Measurements from ENCODE around the gene ZNF460. TPM values are rescaled to one million over a fixed set of nuclear protein-coding genes. Genes with fewer than 3 reads are reported as not detected.

ZNF460 gene
- total RNA-seq, 1 donor from 2014 or later, result 30.3 TPM

DNA sequence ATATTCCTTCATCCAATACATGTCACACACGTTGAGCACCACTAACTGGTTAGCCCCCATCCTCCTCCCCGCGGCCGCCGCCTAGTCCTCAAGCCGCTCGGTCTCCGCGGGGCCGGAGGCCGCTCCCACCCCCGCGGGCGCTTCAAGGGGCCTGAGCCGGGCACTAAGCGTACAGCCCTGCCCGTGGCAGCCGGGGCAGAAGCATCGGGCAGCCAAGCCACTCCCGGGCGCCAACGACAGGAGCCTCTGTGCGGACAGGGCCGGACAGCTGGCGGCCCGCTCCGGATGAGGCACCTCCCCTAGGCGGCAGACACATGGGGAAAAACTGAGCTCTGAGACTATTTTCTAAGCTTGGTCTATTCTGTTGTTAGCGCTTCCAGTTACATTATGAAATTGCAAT lies 37.2 kb downstream of the ZNF460 start:
- peak overlapping the region; percentile 12 for H3K4me3 ChIP-seq (ENCODE audit: low read depth, low read length)

DNA sequence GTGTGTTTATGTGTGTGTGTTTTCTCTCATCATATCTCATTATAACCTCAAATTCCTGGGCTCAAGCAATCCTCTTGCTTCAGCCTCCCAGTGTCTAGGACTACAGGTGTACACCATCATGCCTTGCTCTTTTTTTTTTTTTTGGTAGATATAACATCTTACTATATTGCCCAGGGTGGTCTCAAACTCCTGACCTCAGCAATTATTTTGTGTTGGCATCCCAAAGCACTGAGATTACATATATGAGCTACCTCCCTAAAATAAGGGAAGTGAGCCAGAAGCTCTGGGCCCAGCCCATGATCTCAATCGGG lies 39.5 kb downstream of the ZNF460 start:
- TF ChIP-seq, protein P1, sequence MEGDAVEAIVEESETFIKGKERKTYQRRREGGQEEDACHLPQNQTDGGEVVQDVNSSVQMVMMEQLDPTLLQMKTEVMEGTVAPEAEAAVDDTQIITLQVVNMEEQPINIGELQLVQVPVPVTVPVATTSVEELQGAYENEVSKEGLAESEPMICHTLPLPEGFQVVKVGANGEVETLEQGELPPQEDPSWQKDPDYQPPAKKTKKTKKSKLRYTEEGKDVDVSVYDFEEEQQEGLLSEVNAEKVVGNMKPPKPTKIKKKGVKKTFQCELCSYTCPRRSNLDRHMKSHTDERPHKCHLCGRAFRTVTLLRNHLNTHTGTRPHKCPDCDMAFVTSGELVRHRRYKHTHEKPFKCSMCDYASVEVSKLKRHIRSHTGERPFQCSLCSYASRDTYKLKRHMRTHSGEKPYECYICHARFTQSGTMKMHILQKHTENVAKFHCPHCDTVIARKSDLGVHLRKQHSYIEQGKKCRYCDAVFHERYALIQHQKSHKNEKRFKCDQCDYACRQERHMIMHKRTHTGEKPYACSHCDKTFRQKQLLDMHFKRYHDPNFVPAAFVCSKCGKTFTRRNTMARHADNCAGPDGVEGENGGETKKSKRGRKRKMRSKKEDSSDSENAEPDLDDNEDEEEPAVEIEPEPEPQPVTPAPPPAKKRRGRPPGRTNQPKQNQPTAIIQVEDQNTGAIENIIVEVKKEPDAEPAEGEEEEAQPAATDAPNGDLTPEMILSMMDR (conservative IDR thresholded peaks at IDR 0.05; ENCODE audit: low read depth, low read length), result no peak
- peak overlapping the region; percentile 77 for H3K4me3 ChIP-seq (ENCODE audit: low read depth, low read length)
- DNase-seq (ENCODE audit: low read depth), result no peak

More for the DNA sequence above, 37.2 kb downstream of the ZNF460 start:
- no peak for DNase-seq (ENCODE audit: low read depth)
- TF ChIP-seq, protein P1 (conservative IDR thresholded peaks at IDR 0.05; ENCODE audit: low read depth, low read length), result no peak

- peak within 1 kb of the TSS; percentile 77 for H3K4me3 ChIP-seq (ENCODE audit: low read depth, low read length)
- DNase-seq (ENCODE audit: low read depth), result peak; percentile 61
- TF ChIP-seq, protein P1 (conservative IDR thresholded peaks at IDR 0.05; ENCODE audit: low read depth, low read length), result peak; percentile 26
These were observed 40.1 kb downstream of the ZNF460 start, which contains the start of gene ZNF543 for GRCh38 chr19:57320180-57321084. Gene ZNF543, plus strand, starts transcription at chr19:57320472. Its CDS starts 382 bp downstream, at chr19:57320854.

DNA sequence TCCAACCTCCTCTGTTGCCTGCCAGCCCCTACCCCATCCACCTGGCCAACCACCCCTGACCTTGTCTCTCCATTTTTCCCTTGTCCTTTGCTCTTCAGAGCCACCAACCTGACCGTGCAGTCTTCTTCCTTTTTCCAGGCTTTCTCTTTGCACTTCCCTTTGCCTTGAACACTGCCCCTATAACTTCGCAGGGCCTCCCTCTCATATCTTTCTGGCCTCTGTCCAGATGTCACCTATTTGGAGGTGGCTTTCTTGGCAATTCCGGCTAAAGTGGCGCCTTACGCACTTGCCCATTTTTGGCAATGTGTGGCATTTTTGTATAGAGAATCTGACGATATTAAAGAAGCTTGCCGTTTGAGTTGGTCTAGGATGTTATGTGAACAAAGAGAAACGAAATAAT lies 40.8 kb downstream of the ZNF460 start:
- TF ChIP-seq, protein P1 (conservative IDR thresholded peaks at IDR 0.05; ENCODE audit: low read depth, low read length), result no peak
- H3K4me3 ChIP-seq (ENCODE audit: low read depth, low read length), result peak overlapping the region; percentile 77
- DNase-seq (ENCODE audit: low read depth), result no peak

DNA sequence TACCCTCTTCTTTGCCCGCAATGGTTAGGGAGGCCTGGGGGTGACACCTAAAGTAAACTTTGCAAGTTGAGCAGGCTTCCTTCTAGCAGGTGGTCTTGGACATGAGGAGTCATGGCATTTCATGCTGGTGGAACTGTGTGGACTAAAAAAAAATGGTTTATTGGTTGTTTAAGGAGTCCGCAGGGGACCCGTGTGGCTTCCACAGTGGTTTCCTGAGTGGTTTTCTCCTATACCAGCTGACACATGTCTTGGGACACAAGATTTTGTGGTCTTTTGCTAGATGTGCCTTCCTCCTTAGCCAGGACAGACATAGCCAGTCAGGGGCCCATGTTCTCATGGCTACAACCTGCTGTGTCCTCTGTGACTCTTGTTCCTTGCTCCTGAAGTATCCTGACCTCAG lies 41.5 kb downstream of the ZNF460 start:
- TF ChIP-seq, protein P1 (conservative IDR thresholded peaks at IDR 0.05; ENCODE audit: low read depth, low read length), result no peak
- H3K4me3 ChIP-seq (ENCODE audit: low read depth, low read length), result peak overlapping the region; percentile 77
- DNase-seq (ENCODE audit: low read depth), result no peak

DNA sequence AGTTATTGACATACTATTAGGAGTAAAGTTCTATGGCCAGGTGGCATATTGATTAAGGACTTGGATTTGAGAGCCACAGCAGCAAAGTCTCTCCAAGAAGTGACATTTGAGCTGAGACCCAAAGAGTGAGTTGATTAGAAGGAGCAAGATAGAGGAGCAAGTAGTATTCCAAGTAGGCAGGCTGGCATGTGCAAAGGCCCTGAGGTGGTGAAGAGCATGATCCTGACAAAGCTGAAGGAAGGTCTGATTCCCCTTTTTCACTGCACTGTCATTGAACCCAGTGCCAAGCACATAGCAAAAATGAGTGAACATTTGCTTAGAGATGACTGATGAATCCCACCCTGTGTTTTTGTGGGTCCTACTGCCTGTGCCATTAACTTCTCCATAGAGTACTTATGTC lies 44.7 kb downstream of the ZNF460 start:
- DNase-seq (ENCODE audit: low read depth), result no peak
- no peak overlapping the region for H3K4me3 ChIP-seq (ENCODE audit: low read depth, low read length)
- TF ChIP-seq, protein P1 (conservative IDR thresholded peaks at IDR 0.05; ENCODE audit: low read depth, low read length), result no peak

DNA sequence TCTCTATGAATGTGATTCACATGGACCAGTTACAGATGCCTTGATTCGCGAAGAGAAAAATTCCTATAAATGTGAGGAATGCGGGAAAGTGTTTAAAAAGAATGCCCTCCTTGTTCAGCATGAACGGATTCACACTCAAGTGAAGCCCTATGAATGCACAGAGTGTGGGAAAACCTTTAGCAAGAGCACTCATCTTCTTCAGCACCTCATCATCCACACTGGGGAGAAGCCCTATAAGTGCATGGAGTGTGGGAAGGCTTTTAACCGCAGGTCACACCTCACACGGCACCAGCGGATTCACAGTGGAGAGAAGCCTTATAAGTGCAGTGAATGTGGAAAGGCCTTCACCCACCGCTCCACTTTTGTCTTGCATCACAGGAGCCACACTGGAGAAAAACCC lies 47.7 kb downstream of the ZNF460 start:
- H3K4me3 ChIP-seq (ENCODE audit: low read depth, low read length), result no peak overlapping the region
- TF ChIP-seq, protein P1 (conservative IDR thresholded peaks at IDR 0.05; ENCODE audit: low read depth, low read length), result no peak
- no peak for DNase-seq (ENCODE audit: low read depth)
